Thyroid gland (tissue), 4 donors: ENCODE data around the gene ISLR. TPM values are rescaled to one million over a fixed set of nuclear protein-coding genes. Genes with fewer than 3 reads are reported as not detected.

Experiments
- DNase-seq, 2 donors: peaks; one replicate each; pipeline ENCODE4 v3.0.0-alpha.2; 2019
- H3K27ac ChIP-seq, 3 donors: fragments of 200-600 bp; sonication (generic); 1 replicate in 2 of 3; 2 replicates in 1 of 3; pipeline ENCODE4 v1.5.1; 2016 to 2019; ENCODE audit warnings: mild to moderate bottlenecking in 1 of 3, moderate library complexity in 1 of 3
- H3K27me3 ChIP-seq: fragments of 200-600 bp; sonication (generic); one replicate; pipeline ENCODE4 v1.5.1; 2019
- H3K36me3 ChIP-seq, 2 donors: fragments of 200-600 bp; sonication (generic); one replicate each; pipeline ENCODE4 v1.5.1; 2016 to 2019
- H3K4me1 ChIP-seq, 2 donors: fragments of 200-600 bp; sonication (generic); one replicate each; pipeline ENCODE4 v1.5.1; 2017 to 2019
- H3K4me3 ChIP-seq, 3 donors: fragments of 200-600 bp; sonication (generic); replicated peaks in 1 of 3; 1 replicate in 2 of 3; 2 replicates in 1 of 3; pipeline ENCODE4 v1.5.1; 2016; ENCODE audit warnings: mild to moderate bottlenecking in 1 of 3
- H3K9me3 ChIP-seq: fragments of 200-600 bp; sonication (generic); one replicate; pipeline ENCODE4 v1.5.1; 2017
- CTCF ChIP-seq, 6 experiments: fragments of 200-600 bp in 3 of 6; fragments of 450-650 bp in 3 of 6; sonication (generic) in 3 of 6; IDR thresholded peaks; one replicate each; pipeline ENCODE4 v1.5.1; 2016 to 2019; ENCODE audit warnings: antibody characterized with exemption in 6 of 6, mild to moderate bottlenecking in 2 of 6, inconsistent platforms in 1 of 6, moderate library complexity in 1 of 6
- POLR2A ChIP-seq, 2 donors: fragments of 450-650 bp; IDR thresholded peaks; one replicate each; pipeline ENCODE4 v1.6.1; 2017; ENCODE audit warnings: antibody characterized with exemption in 2 of 2, mild to moderate bottlenecking in 2 of 2, moderate library complexity in 1 of 2
- WGBS, 2 donors: methylation state at CpG; one replicate each; pipeline ENCODE4 v1.1.5; 2017; 5-methylcytosine and 5-hydroxymethylcytosine counted together
- intact Hi-C: fragments of 100-400 bp; cut with DNase I; formaldehyde crosslinking; loops from one replicate; pipeline ENCODE4 v1.15.1; 2023
- total RNA-seq, 4 donors: library from RNA; depleted of rRNA; stranded (reverse); fragments of >200 nt; gene quantifications; one replicate each; pipeline ENCODE4 v1.2.3, GENCODE V29; 2016

Gene ISLR
- total RNA-seq, 4 donors from 2014 or later: 90.8 to 151 (median 97.7) TPM

- Histone ChIP-seq H3K4me3 (peak overlapping the region in 1 of 3 donors; percentile 7), H3K4me1 (peaks cover 3 to 34% of the 10 kb centered on the region in 2 donors), H3K27me3 (peaks cover 25% of the 10 kb centered on the region), H3K36me3 (no peaks in the 10 kb centered on the region), H3K9me3 (no peaks in the 10 kb centered on the region), H3K27ac (no peak overlapping the region)
- TF ChIP-seq CTCF (IDR thresholded peaks at IDR 0.05): no peak
- no peak for TF ChIP-seq POLR2A (IDR thresholded peaks at IDR 0.05)
- 10 to 16% methylated on average over 26 to 32 of the region's 53 CpGs for WGBS, 2 donors
- intact Hi-C loops: loop anchor here (2.0 kb wide), 1 partner anchor 175 kb away; no protein-coding TSS in a partner anchor
- no peak for DNase-seq
These were observed 45.3 kb upstream of the ISLR start for GRCh38 chr15:74127954-74128784.

GRCh38 chr15:74128785-74129585, 44.5 kb upstream of the ISLR start:
- Histone ChIP-seq H3K27ac (no peak overlapping the region), H3K9me3 (no peaks in the 10 kb centered on the region), H3K27me3 (peaks cover 25% of the 10 kb centered on the region), H3K4me1 (peaks cover 3 to 33% of the 10 kb centered on the region in 2 donors), H3K4me3 (no peak overlapping the region), H3K36me3 (no peaks in the 10 kb centered on the region)
- no peak for DNase-seq
- no peak for TF ChIP-seq POLR2A (IDR thresholded peaks at IDR 0.05)
- TF ChIP-seq CTCF (IDR thresholded peaks at IDR 0.05): no peak
- 10 to 14% methylated on average over 21 to 23 of the region's 43 CpGs for WGBS, 2 donors
- intact Hi-C loops: loop anchor here (2.0 kb wide), 1 partner anchor 174 kb away; no protein-coding TSS in a partner anchor

- H3K36me3 ChIP-seq: no peaks in the 10 kb centered on the region
- H3K4me1 ChIP-seq: peaks cover 3 to 37% of the 10 kb centered on the region in 2 donors
- no peak for DNase-seq
- H3K27me3 ChIP-seq: peaks cover 25% of the 10 kb centered on the region
- TF ChIP-seq CTCF (IDR thresholded peaks at IDR 0.05) (no peak), POLR2A (IDR thresholded peaks at IDR 0.05) (no peak)
- no peaks in the 10 kb centered on the region for H3K9me3 ChIP-seq
- 4 to 5% methylated on average over 23 to 37 of the region's 40 CpGs for WGBS, 2 donors
- intact Hi-C loops: loop anchor here (2.0 kb wide), 1 partner anchor 173 kb away; no protein-coding TSS in a partner anchor
- H3K4me3 ChIP-seq: peak overlapping the region in 1 of 3 donors; percentile 6
- H3K27ac ChIP-seq: no peak overlapping the region
These were observed 43.8 kb upstream of the ISLR start for GRCh38 chr15:74129586-74130154.

GRCh38 chr15:74130155-74130848, 43.2 kb upstream of the ISLR start, which contains the start of gene ISLR2:
Gene ISLR2 (plus strand): TSS chr15:74130586. CDS start chr15:74132755, 2,169 bp downstream.
- TF ChIP-seq CTCF (IDR thresholded peaks at IDR 0.05) (no peak), POLR2A (IDR thresholded peaks at IDR 0.05) (no peak)
- WGBS, 2 donors: 4 to 5% methylated on average over 42 to 51 of the region's 53 CpGs
- Histone ChIP-seq H3K27me3 (peaks cover 25% of the 10 kb centered on the region), H3K4me1 (peaks cover 3 to 41% of the 10 kb centered on the region in 2 donors), H3K9me3 (no peaks in the 10 kb centered on the region), H3K27ac (no peak within 1 kb of the TSS), H3K36me3 (no peaks in the 10 kb centered on the region), H3K4me3 (peak within 1 kb of the TSS in 1 of 3 donors; percentile 6)
- no peak for DNase-seq
- intact Hi-C loops: no loop called here
